BLaER1 (cell line): ENCODE results near the gene ABLIM2.

ENCODE experiments used
- H3K27ac ChIP-seq: shearing (Covaris generic); formaldehyde crosslinking; 2 replicates; pipeline ENCODE4 v1.8.1; 2022
- H3K27me3 ChIP-seq: shearing (Covaris generic); formaldehyde crosslinking; 2 replicates; pipeline ENCODE4 v1.8.1; 2022
- H3K36me3 ChIP-seq: shearing (Covaris generic); formaldehyde crosslinking; 2 replicates; pipeline ENCODE4 v1.8.1; 2022
- H3K4me1 ChIP-seq: shearing (Covaris generic); formaldehyde crosslinking; 2 replicates; pipeline ENCODE4 v1.8.1; 2022
- H3K4me2 ChIP-seq: shearing (Covaris generic); formaldehyde crosslinking; 2 replicates; pipeline ENCODE4 v1.8.1; 2022
- H3K4me3 ChIP-seq: shearing (Covaris generic); formaldehyde crosslinking; 2 replicates; pipeline ENCODE4 v1.8.1; 2022
- H3K9ac ChIP-seq: shearing (Covaris generic); formaldehyde crosslinking; 2 replicates; pipeline ENCODE4 v1.8.1; 2022
- H3K9me3 ChIP-seq: shearing (Covaris generic); formaldehyde crosslinking; 2 replicates; pipeline ENCODE4 v1.8.1; 2022
- H4K20me1 ChIP-seq: shearing (Covaris generic); formaldehyde crosslinking; 2 replicates; pipeline ENCODE4 v1.8.1; 2022
- Cebpa-rat ChIP-seq: shearing (Covaris generic); IDR thresholded peaks from 2 replicates; pipeline ENCODE4 v1.8.1; 2022

The ABLIM2 gene

DNA sequence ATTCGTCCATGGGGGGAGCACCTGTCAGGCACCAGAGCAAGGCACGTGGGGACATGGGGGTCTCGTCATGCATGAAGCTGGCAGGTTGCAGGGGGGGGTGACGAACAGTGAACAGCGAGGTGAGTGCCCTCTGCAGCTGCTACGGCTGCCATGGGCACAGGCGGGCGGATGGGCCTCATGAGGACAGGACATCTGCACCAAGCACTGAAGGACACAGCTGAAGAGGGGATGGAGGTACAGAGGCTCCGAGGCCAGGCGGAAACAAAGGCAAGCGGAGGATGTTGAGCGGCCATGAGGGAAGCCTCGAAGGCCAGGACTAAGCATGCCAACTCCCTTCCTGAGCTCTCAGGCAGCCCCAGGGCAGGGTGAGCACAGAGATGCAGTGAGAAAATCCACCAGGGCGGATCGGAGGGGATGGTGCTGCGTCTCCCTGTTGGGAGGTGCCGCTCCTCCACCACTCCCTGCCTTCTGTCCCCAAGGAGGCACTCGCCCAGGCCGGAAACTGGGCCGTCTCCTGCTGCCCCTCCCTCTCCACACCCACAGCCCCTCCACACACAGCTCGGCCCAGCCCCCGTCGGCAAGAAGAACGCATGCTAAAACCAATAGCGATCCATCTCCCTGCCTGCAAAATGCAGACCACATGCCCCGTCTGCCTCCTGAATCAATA, 24.6 kb downstream of the ABLIM2 start:
- Histone ChIP-seq H3K4me1 (peaks cover 82% of the 10 kb centered on the region), H3K9ac (0 out of 2 replicates have a peak overlapping the region, but pooled peaks have one; percentile 2), H3K4me3 (no peak overlapping the region), H4K20me1 (no peaks in the 10 kb centered on the region), H3K9me3 (0 out of 2 replicates have a peak, but pooled peaks cover 6% of the 10 kb centered on the region), H3K36me3 (no peaks in the 10 kb centered on the region), H3K4me2 (peak overlapping the region; percentile 88), H3K27ac (0 out of 2 replicates have a peak overlapping the region, but pooled peaks have one; percentile 2), H3K27me3 (no peaks in the 10 kb centered on the region; the same call in 1 of the 2 replicates)
- TF ChIP-seq Cebpa-rat = no peak

DNA sequence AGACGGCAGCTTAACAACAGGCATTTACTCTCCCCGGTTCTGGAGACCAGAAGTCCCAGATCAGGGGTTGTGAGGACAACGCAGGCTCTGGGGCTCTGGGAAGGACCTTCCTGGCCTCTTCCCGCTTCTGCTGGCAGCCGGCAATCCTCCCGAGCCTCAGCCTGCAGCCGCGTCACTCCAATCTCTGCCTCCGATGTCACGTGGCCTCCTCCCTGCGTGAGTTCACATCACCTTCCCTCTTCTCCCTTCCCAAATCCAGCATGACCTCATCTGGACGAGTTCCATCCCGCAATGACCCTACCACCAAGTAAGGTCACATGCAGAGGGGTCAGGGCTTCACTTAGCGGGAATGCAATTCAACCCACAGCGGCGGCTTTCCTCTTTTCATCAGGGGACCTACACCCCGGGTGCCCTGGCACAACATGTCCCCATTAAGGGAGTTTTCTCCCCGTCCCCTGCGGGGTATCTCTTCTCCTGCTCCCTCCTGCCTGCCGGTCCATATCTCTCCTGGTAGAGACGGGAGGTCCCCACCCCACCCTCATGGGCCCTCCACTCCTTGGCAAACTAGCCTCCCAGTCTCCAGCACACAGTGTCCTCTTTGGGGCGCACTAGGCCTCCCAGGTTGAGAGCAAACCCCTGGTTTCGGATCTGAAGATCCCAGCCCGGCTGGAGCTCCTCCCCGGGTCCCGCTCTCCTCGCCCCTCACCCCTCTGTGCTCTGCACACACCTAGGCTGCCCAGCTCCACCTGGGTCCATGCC, 25.5 kb downstream of the ABLIM2 start:
- Histone ChIP-seq H3K27ac (peak overlapping the region; percentile 83), H3K36me3 (no peaks in the 10 kb centered on the region), H3K4me1 (peaks cover 91% of the 10 kb centered on the region), H3K4me3 (no peak overlapping the region), H3K9ac (no peak overlapping the region), H4K20me1 (no peaks in the 10 kb centered on the region), H3K27me3 (no peaks in the 10 kb centered on the region; the same call in 1 of the 2 replicates), H3K4me2 (peak overlapping the region; percentile 88), H3K9me3 (0 out of 2 replicates have a peak, but pooled peaks cover 3% of the 10 kb centered on the region)
- TF ChIP-seq Cebpa-rat = no peak

DNA sequence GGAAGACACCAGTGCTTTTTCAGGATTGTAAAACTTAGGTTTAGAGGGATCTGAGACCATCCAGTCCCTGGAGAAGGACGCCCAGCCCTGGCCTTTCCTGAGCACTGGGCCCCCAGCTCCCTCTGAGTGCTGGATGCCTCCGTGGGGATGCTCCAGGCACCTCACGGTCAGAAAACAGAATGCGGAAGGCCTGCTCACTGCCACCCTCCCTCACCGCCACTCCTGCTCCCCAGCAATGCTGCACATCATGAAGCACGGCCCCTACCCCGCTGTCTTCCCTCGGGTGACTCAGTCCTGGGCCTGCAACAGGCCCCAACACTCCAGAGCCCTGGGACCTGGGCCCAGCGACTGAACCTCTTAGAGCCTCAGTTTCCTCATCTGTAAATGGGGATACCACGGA, 26.2 kb downstream of the ABLIM2 start:
- H3K4me1 ChIP-seq = peaks cover 97% of the 10 kb centered on the region
- peak overlapping the region; percentile 88 for H3K4me2 ChIP-seq
- no peaks in the 10 kb centered on the region for H3K9me3 ChIP-seq
- no peak for TF ChIP-seq Cebpa-rat
- no peaks in the 10 kb centered on the region for H3K36me3 ChIP-seq
- H3K27ac ChIP-seq = peak overlapping the region; percentile 83
- no peaks in the 10 kb centered on the region; the same call in 1 of the 2 replicates for H3K27me3 ChIP-seq
- peak overlapping the region; percentile 14; the same call in 1 of the 2 replicates for H3K9ac ChIP-seq
- H4K20me1 ChIP-seq = no peaks in the 10 kb centered on the region
- H3K4me3 ChIP-seq = no peak overlapping the region

DNA sequence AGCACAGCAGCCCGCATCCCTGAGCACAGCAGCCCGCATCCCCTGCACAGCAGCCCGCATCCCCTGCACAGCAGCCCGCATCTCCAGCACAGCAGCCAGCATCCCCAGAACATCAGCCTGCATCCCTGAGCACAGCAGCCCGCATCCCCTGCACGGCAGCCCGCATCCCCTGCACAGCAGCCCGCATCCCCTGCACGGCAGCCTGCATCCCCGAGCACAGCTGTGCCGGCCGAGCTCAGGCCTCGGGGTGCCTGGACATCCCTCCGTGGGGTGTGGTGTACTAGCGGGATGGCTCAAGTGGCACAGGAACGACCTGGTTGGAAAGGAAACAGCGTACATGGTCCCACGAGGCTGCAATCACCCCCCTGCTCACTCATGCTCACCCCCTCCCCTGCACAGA, 26.8 kb downstream of the ABLIM2 start:
- no peak for TF ChIP-seq Cebpa-rat
- peak overlapping the region; percentile 88 for H3K4me2 ChIP-seq
- no peaks in the 10 kb centered on the region for H4K20me1 ChIP-seq
- peak overlapping the region; percentile 14; the same call in 1 of the 2 replicates for H3K9ac ChIP-seq
- peaks cover 97% of the 10 kb centered on the region for H3K4me1 ChIP-seq
- H3K27ac ChIP-seq = peak overlapping the region; percentile 83
- no peaks in the 10 kb centered on the region; the same call in 1 of the 2 replicates for H3K27me3 ChIP-seq
- H3K4me3 ChIP-seq = 0 out of 2 replicates have a peak overlapping the region, but pooled peaks have one; percentile 22
- H3K9me3 ChIP-seq = no peaks in the 10 kb centered on the region
- H3K36me3 ChIP-seq = no peaks in the 10 kb centered on the region

DNA sequence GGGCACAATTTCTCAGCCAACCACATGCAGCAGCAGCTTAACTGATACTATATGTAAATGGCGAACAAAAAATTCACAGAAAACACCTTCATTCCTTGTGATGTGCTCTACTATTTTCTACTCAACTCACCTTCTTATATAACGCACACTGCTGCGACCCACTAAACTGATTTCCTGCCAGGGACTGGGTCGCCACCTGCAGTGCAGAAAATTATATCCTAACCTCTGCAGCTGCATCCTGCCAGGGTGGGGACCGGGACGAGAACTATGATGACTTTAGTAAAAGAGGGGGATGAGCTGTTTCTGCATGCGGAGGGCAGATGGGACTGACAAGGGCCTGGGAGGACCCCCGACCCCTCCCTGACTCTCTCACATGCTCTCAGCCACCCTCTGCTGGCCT, 27.4 kb downstream of the ABLIM2 start:
- Histone ChIP-seq H3K4me1 (peaks cover 98% of the 10 kb centered on the region), H3K27me3 (no peaks in the 10 kb centered on the region; the same call in 1 of the 2 replicates), H3K4me3 (peak overlapping the region; percentile 22; the same call in 1 of the 2 replicates), H3K4me2 (peak overlapping the region; percentile 88), H3K9ac (peak overlapping the region; percentile 66; the same call in 1 of the 2 replicates), H3K36me3 (no peaks in the 10 kb centered on the region), H3K27ac (peak overlapping the region; percentile 83), H4K20me1 (no peaks in the 10 kb centered on the region), H3K9me3 (no peaks in the 10 kb centered on the region)
- no peak for TF ChIP-seq Cebpa-rat

DNA sequence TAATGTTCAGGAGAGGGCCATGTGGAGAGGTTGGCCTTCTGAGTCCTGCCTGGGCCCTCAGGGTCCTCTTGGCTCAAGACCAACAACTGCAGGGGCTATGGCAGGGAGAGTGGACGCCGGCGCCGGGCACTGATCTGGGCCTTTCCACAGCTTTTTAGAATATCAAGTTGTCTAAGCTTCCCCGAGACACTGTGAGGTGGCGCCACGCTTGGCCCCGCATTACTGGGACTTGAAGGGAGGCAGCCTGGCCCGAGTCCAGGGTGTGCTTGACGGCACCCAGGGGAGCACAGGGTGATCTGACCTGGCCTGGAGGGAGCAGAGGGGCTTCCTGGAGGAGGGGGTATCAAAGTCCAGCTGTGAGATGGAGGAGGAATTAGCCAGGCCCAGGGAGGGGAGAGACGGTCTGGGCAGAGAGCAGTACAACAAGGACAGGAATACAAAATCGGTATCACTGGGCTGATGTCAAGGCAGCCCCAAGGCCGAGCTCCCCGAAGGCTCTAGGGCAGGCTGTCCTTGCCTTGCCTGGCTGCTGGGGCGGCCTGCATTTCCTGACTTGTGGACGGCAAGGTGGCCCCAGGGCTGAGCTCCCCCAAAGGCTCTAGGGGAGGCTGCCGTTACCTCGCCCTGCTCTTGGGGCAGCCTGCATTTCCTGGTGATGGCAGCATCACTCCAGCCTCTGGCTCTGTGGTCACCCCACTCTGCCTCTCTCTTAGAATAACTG, 28.1 kb downstream of the ABLIM2 start:
- Histone ChIP-seq H4K20me1 (no peaks in the 10 kb centered on the region), H3K4me3 (peak overlapping the region; percentile 22; the same call in 1 of the 2 replicates), H3K27me3 (no peaks in the 10 kb centered on the region; the same call in 1 of the 2 replicates), H3K9ac (peak overlapping the region; percentile 66), H3K4me2 (peak overlapping the region; percentile 88), H3K36me3 (no peaks in the 10 kb centered on the region), H3K4me1 (peaks cover 100% of the 10 kb centered on the region), H3K27ac (peak overlapping the region; percentile 83), H3K9me3 (no peaks in the 10 kb centered on the region; the same call in 1 of the 2 replicates)
- no peak for TF ChIP-seq Cebpa-rat

DNA sequence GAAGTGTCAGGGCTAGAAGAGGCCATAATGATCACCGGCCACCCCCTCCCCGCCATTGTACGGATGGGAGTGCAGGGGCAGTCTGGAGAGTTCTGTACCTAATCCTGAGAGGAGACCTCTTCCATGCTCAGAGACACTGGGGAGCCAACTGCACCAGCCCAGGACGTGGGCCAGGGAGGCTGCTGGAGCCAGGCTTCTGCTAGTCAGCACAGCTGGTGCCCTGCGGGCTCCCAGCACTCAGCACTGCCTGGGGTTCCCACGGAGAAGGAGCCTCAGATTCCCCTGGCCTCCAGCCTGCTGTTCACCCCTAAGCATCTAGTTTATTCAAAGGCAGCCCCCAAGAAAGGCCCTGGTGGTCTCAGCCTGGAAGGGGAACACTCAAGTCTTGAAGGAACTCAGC, 28.8 kb downstream of the ABLIM2 start:
- Histone ChIP-seq H3K9ac (peak overlapping the region; percentile 66; the same call in 1 of the 2 replicates), H3K9me3 (no peaks in the 10 kb centered on the region; the same call in 1 of the 2 replicates), H3K27ac (peak overlapping the region; percentile 83), H3K4me2 (peak overlapping the region; percentile 88), H3K36me3 (no peaks in the 10 kb centered on the region), H3K27me3 (no peaks in the 10 kb centered on the region; the same call in 1 of the 2 replicates), H4K20me1 (no peaks in the 10 kb centered on the region), H3K4me3 (no peak overlapping the region), H3K4me1 (peaks cover 95% of the 10 kb centered on the region)
- TF ChIP-seq Cebpa-rat = no peak

DNA sequence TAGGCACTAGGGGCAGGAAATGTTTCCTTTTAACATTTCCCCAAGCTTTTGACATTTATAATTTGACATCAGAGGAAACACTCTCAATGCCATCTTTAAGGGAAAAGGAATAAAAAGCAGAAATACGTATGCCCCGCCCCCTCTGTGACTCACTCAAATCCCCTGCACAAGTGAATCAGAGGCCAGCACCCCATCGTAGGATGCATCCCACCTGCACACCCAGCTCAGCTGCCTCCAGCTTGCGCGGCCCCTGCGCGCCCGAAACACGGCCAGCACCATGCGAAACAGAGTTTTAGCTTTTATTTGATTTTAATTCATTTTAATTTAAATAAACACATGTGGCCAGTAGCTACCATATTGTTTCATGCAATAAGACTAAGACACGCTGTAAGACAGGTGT, 29.5 kb downstream of the ABLIM2 start:
- H3K27me3 ChIP-seq = no peaks in the 10 kb centered on the region; the same call in 1 of the 2 replicates
- peaks cover 93% of the 10 kb centered on the region for H3K4me1 ChIP-seq
- TF ChIP-seq Cebpa-rat = no peak
- H3K4me3 ChIP-seq = no peak overlapping the region
- no peak overlapping the region for H3K27ac ChIP-seq
- peak overlapping the region; percentile 88 for H3K4me2 ChIP-seq
- H4K20me1 ChIP-seq = no peaks in the 10 kb centered on the region
- H3K9ac ChIP-seq = no peak overlapping the region
- no peaks in the 10 kb centered on the region for H3K36me3 ChIP-seq
- no peaks in the 10 kb centered on the region; the same call in 1 of the 2 replicates for H3K9me3 ChIP-seq
